Left ventricle myocardium inferior (tissue), 1 donor: Measurements from ENCODE around the gene ZNF74. TPM values are rescaled to one million over a fixed set of nuclear protein-coding genes. Genes with fewer than 3 reads are reported as not detected.

Experiments
- DNase-seq: peaks from one replicate; pipeline ENCODE4 v3.0.0-alpha.2; 2020
- H3K27ac ChIP-seq: fragments of 200-600 bp; replicated peaks from 2 replicates; pipeline ENCODE4 v1.8.0; 2021
- H3K27me3 ChIP-seq: fragments of 200-600 bp; 2 replicates; pipeline ENCODE4 v1.8.0; 2021; ENCODE audit warnings: low read depth
- H3K36me3 ChIP-seq: fragments of 200-600 bp; 2 replicates; pipeline ENCODE4 v1.8.0; 2021
- H3K4me1 ChIP-seq: fragments of 200-600 bp; 2 replicates; pipeline ENCODE4 v1.8.0; 2021
- H3K4me3 ChIP-seq: fragments of 200-600 bp; 2 replicates; pipeline ENCODE4 v1.8.0; 2021; ENCODE audit warnings: mild to moderate bottlenecking, moderate library complexity
- H3K9me3 ChIP-seq: fragments of 200-600 bp; replicated peaks from 2 replicates; pipeline ENCODE4 v1.8.0; 2021
- CTCF ChIP-seq: fragments of 200-600 bp; IDR thresholded peaks from 2 replicates; pipeline ENCODE4 v1.8.0; 2021; ENCODE audit warnings: antibody characterized with exemption, mild to moderate bottlenecking, borderline replicate concordance
- intact Hi-C: fragments of 100-400 bp; cut with micrococcal nuclease; formaldehyde crosslinking; loops from one replicate; pipeline ENCODE4 v1.11.0; 2022
- total RNA-seq: library from RNA; stranded (reverse); fragmentation: NEBNext Ultra II Directional; extraction: Animal tissue kit (Norgen Biotek cat#: 25700); gene quantifications from one replicate; pipeline ENCODE4 v1.2.1, GENCODE V29; 2021
- donor health status: DM: no; HTN: yes; CAD: no; lungs with severe emphysema.

The ZNF74 gene
- total RNA-seq, 1 donor from 2014 or later = 5.0 TPM

- Histone ChIP-seq H3K27ac (peak overlapping the region; percentile 90), H3K4me3 (peak overlapping the region; percentile 81), H3K27me3 (peaks cover 33% of the 10 kb centered on the region), H3K36me3 (peaks cover 11% of the 10 kb centered on the region), H3K9me3 (no peaks in the 10 kb centered on the region), H3K4me1 (peaks cover 47% of the 10 kb centered on the region)
- DNase-seq = no peak
- intact Hi-C loops = no loop called here
- no peak for TF ChIP-seq CTCF
Observed at GRCh38 chr22:20438427-20438677, 44.4 kb downstream of the ZNF74 start.

- intact Hi-C loops = no loop called here
- Histone ChIP-seq H3K27ac (peak overlapping the region; percentile 90), H3K36me3 (peaks cover 16% of the 10 kb centered on the region), H3K4me1 (peaks cover 47% of the 10 kb centered on the region), H3K9me3 (no peaks in the 10 kb centered on the region), H3K27me3 (peaks cover 33% of the 10 kb centered on the region), H3K4me3 (peak overlapping the region; percentile 81)
- peak; percentile 39 for TF ChIP-seq CTCF
- no peak for DNase-seq
Observed at GRCh38 chr22:20438678-20439492, 44.9 kb downstream of the ZNF74 start.

- H3K27me3 ChIP-seq = peaks cover 29% of the 10 kb centered on the region
- H3K27ac ChIP-seq = no peak overlapping the region
- peaks cover 43% of the 10 kb centered on the region for H3K4me1 ChIP-seq
- H3K36me3 ChIP-seq = peaks cover 23% of the 10 kb centered on the region
- DNase-seq = no peak
- no peak for TF ChIP-seq CTCF
- no peak overlapping the region for H3K4me3 ChIP-seq
- intact Hi-C loops = no loop called here
- no peaks in the 10 kb centered on the region for H3K9me3 ChIP-seq
Observed at GRCh38 chr22:20439556-20439927, 45.6 kb downstream of the ZNF74 start.

GRCh38 chr22:20439928-20440575 lies 46.1 kb downstream of the ZNF74 start:
- peaks cover 24% of the 10 kb centered on the region for H3K27me3 ChIP-seq
- peaks cover 38% of the 10 kb centered on the region for H3K4me1 ChIP-seq
- H3K36me3 ChIP-seq = peaks cover 28% of the 10 kb centered on the region
- no peaks in the 10 kb centered on the region for H3K9me3 ChIP-seq
- H3K27ac ChIP-seq = no peak overlapping the region
- no peak overlapping the region for H3K4me3 ChIP-seq
- no peak for DNase-seq
- TF ChIP-seq CTCF = no peak
- intact Hi-C loops = no loop called here

- H3K9me3 ChIP-seq = no peaks in the 10 kb centered on the region
- H3K4me1 ChIP-seq = peaks cover 29% of the 10 kb centered on the region
- no peak for DNase-seq
- no peak for TF ChIP-seq CTCF
- intact Hi-C loops = no loop called here
- H3K36me3 ChIP-seq = peaks cover 36% of the 10 kb centered on the region
- H3K27me3 ChIP-seq = peaks cover 15% of the 10 kb centered on the region
- no peak overlapping the region for H3K27ac ChIP-seq
- no peak overlapping the region for H3K4me3 ChIP-seq
Observed at GRCh38 chr22:20440637-20441591, 47.0 kb downstream of the ZNF74 start.
